HG03045 (cell line): ENCODE measurements around the gene AJM1.
"Not testable (repeated sequence)": the region's sequence is repeated elsewhere in the genome, so short reads cannot be mapped to it uniquely, and the experiment has no call there.

Experiments
- ATAC-seq: cut with Tn5 transposase; IDR thresholded peaks from one replicate; pipeline ENCODE4 v1.9.1; 2021; ENCODE audit warnings: mild to moderate bottlenecking, moderate library complexity; ENCODE audit not compliant: unreplicated experiment

The AJM1 gene

GRCh38 chr9:136829981-136830885 is 12.0 kb upstream of the AJM1 start:
- no peak for ATAC-seq

GRCh38 chr9:136831002-136831719 is 11.1 kb upstream of the AJM1 start:
- no peak for ATAC-seq

DNA sequence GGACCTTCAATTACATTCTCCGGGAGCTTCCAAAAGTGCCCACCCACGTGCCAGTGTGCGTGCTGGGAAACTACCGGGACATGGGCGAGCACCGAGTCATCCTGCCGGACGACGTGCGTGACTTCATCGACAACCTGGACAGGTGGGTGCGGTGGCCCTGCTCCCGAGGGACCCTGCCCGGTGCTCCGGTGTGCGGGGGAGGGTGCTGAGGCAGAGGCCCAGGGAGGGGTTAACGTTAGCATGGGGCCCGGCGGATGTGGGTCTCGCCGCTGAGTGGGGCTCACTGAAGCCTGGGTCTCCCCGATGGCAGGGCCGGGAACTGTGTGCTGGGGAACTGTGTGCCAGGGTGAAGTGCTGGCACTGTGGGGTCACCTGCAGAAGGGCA is 10.6 kb upstream of the AJM1 start:
- ATAC-seq, result no peak

DNA sequence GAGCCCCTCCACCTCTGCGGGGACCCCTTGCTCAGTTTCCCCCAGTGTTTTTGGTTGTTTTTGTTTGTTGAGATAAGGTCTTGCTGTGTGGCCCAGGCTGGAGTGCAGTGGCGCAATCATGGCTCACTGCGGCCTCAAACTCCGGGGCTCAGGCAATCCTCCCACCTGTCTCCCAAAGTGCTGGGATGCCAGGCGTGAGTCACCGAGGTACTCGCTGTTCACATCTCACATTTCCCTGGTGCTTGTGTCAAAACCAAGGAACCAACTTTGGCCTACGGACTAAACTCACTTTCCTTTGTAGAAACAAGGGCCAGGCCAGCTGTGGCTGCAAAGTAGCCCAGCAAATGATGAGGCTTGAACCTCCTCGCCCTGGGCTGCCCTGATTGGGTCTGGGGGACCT is 9.7 kb upstream of the AJM1 start:
- no peak for ATAC-seq

DNA sequence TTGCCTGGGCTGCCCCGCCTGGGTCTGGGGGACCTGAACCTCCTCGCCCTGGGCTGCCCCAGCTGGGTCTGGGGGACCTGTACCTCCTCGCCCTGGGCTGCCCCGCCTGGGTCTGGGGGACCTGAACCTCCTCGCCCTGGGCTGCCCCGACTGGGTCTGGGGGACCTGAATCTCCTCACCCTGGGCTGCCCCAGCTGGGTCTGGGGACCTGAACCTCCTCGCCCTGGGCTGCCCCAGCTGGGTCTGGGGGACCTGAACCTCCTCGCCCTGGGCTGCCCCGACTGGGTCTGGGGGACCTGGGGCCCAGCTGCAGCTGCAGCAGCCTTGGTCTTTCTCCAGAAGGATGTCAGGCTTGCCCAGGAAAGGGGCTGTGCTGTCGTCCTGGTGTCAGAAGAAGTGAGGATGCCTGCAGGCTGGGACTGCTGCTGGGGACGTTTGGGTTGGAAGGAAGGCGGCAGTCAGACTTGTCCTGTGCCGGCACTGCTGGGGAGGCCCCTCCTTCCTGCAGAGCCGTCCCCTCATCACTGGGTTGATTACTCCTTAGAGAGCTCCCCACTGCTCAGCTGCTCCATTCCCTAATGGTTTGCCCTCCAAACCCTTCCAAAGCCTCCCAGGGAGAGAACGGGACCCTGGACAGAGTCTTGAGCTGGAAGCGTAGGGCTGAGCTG is 8.8 kb upstream of the AJM1 start:
- ATAC-seq, result not testable (repeated sequence)

DNA sequence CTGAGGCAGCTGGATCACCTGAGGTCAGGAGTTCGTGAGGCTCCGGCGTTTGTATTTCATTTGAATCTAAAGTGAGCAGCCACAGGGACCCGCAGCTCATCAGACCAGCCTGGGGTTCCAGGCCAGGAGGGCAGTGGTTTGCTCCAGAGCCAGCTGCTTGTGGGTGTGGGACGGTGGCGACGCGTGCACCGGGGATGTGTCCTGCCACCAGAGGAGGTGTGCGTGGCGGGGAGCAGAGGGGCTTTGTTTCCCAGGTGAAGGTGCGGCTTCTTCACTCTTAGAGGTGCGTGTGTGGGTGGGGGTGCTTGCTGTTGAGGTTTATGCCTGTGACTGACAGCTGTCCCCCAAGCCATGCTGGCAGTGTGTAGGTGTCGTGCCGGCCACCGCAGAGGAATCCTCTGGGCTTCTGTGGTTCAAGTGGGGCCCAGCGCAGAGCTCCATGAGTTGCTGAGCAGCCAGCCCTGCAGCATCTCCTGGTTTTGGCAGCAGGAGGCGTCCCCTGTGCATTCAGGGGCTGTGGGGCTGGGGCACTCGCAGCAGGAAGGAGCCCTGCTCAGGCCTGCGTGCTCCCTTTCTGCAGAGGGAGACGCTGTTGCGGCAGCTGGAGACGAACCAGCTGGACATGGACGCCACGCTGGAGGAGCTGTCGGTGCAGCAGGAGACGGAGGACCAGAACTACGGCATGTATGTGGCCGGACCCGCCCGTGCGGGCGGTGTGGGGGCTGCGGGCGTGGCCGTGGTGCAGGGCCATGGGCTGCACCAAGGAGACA is 6.9 kb upstream of the AJM1 start:
- ATAC-seq, result no peak

DNA sequence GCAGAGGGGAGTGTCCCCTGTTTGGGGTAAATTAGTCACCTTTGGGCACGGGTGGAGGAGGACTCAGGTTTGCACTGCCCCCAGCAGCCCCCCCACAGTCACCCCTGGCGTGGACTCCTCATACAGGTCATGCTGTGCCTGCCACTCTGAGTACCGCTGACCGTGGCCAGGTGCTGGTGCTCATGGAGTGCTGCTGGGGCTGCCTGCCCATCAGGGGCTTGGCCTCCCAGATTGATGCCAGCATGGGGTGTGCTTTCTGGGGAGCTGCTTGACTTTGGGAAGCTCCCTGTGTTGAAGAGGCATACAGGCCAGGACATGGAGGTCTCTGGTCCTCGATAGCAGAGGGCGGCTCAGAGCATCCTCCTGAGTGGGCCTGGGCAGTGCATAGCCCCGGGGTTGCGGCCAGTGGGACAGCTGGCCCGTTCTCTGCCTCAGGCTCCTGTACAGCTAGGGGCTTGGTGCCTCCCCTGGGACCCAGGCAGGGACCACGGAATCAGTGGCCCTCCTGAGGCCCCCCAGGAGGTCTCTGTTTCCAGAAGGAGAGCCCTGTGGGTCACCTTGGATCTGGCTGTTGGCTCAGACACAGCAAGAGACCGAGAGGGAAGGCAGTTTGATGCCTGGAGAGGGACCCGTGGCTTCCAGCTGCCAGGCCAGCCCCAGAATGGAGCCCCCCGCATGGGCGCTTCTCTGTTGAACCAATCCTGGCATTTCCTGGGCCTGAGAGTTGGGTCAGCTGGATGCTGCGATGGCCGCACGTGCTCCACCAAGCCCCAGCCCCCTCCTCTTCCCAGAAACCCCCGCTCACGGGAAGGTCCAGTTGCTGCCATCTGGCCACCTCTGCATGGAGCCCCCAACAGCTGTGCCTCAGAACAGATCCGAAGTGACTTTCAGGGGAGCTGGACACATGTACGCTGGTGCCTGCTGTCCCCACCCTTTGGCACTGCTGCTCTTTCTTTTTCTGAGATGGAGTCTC is 6.1 kb upstream of the AJM1 start:
- no peak for ATAC-seq

- ATAC-seq, result no peak
Measured at GRCh38 chr9:136837146-136837855, 5.0 kb upstream of the AJM1 start.

GRCh38 chr9:136837856-136838277 is 4.4 kb upstream of the AJM1 start:
- ATAC-seq, result not testable (repeated sequence)

GRCh38 chr9:136838314-136839228 is 3.7 kb upstream of the AJM1 start:
- no peak for ATAC-seq

GRCh38 chr9:136839229-136840139 is 2.8 kb upstream of the AJM1 start:
- ATAC-seq, result no peak

DNA sequence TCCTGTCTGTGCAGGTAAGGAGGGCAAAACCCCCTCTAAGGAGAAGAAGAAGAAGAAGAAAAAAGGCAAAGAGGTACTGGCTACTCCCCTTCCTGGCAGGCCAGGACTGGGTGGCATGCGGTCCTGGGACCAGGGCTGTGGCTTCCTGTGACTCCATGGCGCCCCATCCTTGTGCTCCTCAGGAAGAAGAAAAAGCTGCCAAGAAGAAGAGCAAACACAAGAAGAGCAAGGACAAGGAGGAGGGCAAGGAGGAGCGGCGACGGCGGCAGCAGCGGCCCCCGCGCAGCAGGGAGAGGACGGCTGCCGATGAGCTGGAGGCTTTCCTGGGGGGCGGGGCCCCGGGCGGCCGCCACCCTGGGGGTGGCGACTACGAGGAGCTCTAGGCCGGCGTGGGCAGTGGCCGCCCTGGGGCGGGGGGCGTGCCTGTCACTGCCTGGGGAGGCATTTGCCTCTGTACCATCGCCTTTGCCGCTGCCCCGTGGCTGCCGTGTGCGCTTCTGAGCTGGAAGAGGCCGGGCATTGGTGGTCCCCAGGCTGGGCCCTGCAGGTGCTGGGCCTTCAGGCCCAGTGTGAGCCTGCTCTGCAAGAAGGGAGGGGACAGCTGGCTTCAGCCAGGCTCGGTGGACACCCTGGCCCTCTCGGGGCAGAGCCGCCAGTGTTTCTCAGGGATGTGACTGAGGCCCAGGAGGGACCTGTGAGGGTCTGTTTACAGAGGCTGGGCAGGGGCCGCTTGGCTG is 2.0 kb upstream of the AJM1 start:
- no peak for ATAC-seq

DNA sequence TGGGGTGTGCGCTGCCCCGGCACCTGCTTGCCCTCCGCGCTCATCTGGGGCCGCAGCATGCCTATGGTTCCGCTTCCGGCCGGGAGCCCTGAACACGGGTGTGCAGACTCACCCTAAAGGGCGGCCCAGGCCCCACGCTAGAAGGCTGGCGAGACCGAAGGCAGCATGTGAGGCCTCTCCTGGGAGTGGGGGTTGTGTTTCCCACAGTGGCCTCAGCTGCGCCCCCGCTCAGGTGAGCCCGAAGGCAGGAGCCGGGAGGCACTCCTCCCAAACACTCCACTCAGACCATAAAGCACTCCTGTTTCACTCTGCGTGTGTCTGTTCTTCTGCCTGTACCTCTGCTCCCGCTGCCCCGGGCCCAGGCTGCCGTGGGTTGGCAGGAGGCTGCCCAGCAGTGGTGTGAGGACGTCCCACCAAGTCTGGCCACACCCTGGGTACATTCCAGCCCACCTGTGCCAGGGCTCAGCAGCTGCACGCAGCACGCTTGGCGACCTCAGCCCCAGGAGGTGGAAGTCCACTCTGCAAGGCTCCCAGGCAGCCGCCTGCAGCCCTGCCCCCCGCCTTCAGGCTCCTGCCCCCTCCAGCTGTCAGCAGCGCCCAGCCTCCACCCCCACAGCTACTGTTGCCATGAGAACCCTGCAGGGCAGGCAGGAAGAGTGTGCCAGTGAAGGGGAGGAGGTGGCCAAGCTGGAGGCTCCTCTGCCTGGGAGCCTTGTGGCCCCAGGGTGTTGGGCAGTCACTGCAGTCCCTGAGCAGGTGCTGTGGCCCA is 1.2 kb upstream of the AJM1 start:
- no peak for ATAC-seq

DNA sequence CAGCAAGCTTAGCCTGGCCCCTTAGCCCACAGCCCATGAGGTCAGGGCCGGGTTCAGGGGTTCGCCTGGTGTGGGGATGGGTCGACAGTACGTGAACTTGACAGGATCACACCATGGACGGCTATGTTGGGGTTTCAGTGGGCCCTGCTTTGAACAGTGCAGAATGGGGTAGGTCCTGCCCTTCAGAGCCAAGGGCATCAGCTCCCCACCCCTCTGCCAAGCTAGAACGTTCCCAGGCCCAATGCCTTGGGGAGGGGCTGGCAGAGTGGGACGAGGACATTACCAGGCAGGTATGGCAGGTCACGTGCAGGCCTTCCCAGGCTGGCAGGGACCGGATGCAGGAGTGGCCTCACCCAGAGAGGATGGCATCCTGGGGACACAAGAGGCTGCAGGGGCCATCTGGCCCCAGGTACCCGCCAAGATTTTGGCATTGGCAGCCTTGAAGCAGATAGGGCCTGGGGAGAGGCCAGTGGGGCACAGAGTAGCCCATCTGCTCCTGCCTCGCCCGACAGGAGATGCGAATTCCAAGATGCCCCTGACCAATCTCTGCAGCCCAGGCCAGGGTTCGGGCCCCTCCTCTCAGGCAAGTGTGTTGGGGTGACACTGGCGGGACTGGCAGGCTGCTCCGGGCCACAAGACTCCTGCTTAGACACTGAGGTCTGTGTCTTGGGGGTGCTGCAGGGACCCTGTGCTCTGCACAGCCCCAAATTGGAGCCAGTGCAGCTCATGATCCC is 465 bp upstream of the AJM1 start:
- ATAC-seq, result not testable (repeated sequence)
